Astrocyte (in vitro differentiated cells and primary cell): ENCODE data around the gene CPED1. TPM values are rescaled to one million over a fixed set of nuclear protein-coding genes. Genes with fewer than 3 reads are reported as not detected.
"Not testable (repeated sequence)": the region's sequence is repeated elsewhere in the genome, so short reads cannot be mapped to it uniquely, and the experiment has no call there.

Experiments
- DNase-seq: peaks from one replicate; pipeline ENCODE4 v3.0.0-alpha.2; 2010; ENCODE audit warnings: low read depth
- FAIRE-seq: peaks from 2 replicates; lab custom pipeline; 2011; peaks lifted over from hg19 to GRCh38; lab: Jason Lieb, UNC
- H2AFZ ChIP-seq: 2 replicates; pipeline ENCODE4 v1.6.0; 2012; ENCODE audit warnings: low read depth, low read length, inconsistent platforms
- H3K27ac ChIP-seq: 2 replicates; pipeline ENCODE4 v1.5.1; 2011; ENCODE audit warnings: low read depth, low read length, inconsistent platforms
- H3K27me3 ChIP-seq: 2 replicates; pipeline ENCODE4 v1.6.0; 2011; ENCODE audit warnings: low read length, inconsistent platforms; ENCODE audit not compliant: insufficient read depth
- H3K36me3 ChIP-seq: 2 replicates; pipeline ENCODE4 v1.5.1; 2011; ENCODE audit warnings: low read length, inconsistent platforms; ENCODE audit not compliant: insufficient read depth
- H3K4me1 ChIP-seq: 2 replicates; pipeline ENCODE4 v1.5.1; 2011; ENCODE audit warnings: low read length, inconsistent platforms; ENCODE audit not compliant: insufficient read depth
- H3K4me2 ChIP-seq: 2 replicates; pipeline ENCODE4 v1.6.0; 2012; ENCODE audit warnings: low read length, inconsistent platforms
- H3K4me3 ChIP-seq: 2 replicates; pipeline ENCODE4 v1.5.1; 2011; ENCODE audit warnings: low read depth, mild to moderate bottlenecking, low read length, inconsistent platforms; ENCODE audit not compliant: insufficient read depth
- H3K79me2 ChIP-seq: 2 replicates; pipeline ENCODE4 v1.6.0; 2012; ENCODE audit warnings: mild to moderate bottlenecking, low read length, inconsistent platforms; ENCODE audit not compliant: insufficient read depth
- H3K9ac ChIP-seq: 2 replicates; pipeline ENCODE4 v1.6.0; 2012; ENCODE audit warnings: mild to moderate bottlenecking, low read length, inconsistent platforms
- H3K9me3 ChIP-seq: 2 replicates; pipeline ENCODE4 v1.5.1; 2012; ENCODE audit warnings: low read depth, mild to moderate bottlenecking, low read length, inconsistent platforms; ENCODE audit not compliant: insufficient read depth
- H4K20me1 ChIP-seq: 2 replicates; pipeline ENCODE4 v1.6.0; 2012; ENCODE audit warnings: low read length, inconsistent platforms; ENCODE audit not compliant: insufficient read depth
- H3K27ac Mint-ChIP-seq: one replicate; pipeline ENCODE4 v1.8.0; 2021; ENCODE audit warnings: mild to moderate bottlenecking, mixed read lengths; ENCODE audit not compliant: unreplicated experiment
- H3K27me3 Mint-ChIP-seq: one replicate; pipeline ENCODE4 v1.8.0; 2021; ENCODE audit warnings: low read depth, mixed read lengths; ENCODE audit not compliant: unreplicated experiment
- H3K36me3 Mint-ChIP-seq: one replicate; pipeline ENCODE4 v1.8.0; 2021; ENCODE audit warnings: low read depth, mixed read lengths; ENCODE audit not compliant: unreplicated experiment
- H3K4me1 Mint-ChIP-seq: one replicate; pipeline ENCODE4 v1.8.0; 2021; ENCODE audit warnings: low read depth, mixed read lengths; ENCODE audit not compliant: unreplicated experiment
- H3K4me3 Mint-ChIP-seq: one replicate; pipeline ENCODE4 v1.8.0; 2021; ENCODE audit warnings: mild to moderate bottlenecking, moderate library complexity, mixed read lengths; ENCODE audit not compliant: unreplicated experiment
- H3K9me3 Mint-ChIP-seq: one replicate; pipeline ENCODE4 v1.8.0; 2021; ENCODE audit warnings: mild to moderate bottlenecking, mixed read lengths; ENCODE audit not compliant: unreplicated experiment
- EZH2 ChIP-seq: IDR thresholded peaks from 2 replicates; pipeline ENCODE4 v1.6.1; 2012; ENCODE audit warnings: mild to moderate bottlenecking, low read length, inconsistent platforms; ENCODE audit not compliant: insufficient read depth
- total RNA-seq: library from RNA; stranded (reverse); gene quantifications from 2 replicates; pipeline ENCODE4 v1.2.1, GENCODE V29; 2021
- TF ChIP-seq, protein P1 (sequence below): IDR thresholded peaks from 2 replicates; pipeline ENCODE4 v1.5.1; 2011; ENCODE audit warnings: low read depth, mild to moderate bottlenecking, inconsistent platforms, low read length, moderate library complexity; ENCODE audit not compliant: insufficient read depth

The CPED1 gene
- total RNA-seq, 1 donor from 2014 or later: 6.1 TPM

DNA sequence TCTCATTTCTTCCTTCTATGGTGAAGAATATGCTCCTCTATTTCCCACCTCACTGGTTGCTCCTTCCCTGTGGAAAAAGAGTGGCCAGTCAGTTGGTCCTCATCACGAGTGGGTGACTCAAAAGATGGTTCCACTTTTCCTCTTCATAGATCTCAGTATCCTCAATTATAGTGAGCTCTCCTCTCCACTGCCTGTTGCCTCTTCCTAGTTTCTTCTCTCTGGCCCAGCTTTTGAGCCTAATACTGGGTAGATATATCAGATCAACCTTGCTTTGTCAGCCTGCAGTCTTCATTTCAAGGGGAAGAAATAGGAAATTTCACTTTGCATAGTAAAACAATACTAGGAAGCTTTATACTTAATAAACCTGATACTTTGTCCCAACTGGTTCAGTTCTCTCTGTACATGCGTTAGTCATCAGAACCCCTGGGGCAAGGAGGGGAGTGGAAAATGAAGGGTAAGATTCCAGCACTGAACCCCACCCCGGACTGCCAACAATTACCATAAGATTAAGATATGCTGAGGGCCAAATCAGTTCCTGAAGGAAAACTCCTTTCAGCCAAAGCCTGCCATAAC, 324.8 kb downstream of the CPED1 start:
- Histone ChIP-seq H3K9me3 (no peaks in the 10 kb centered on the region), H3K27me3 (no peaks in the 10 kb centered on the region), H3K4me2 (peak overlapping the region; percentile 7), H3K4me1 (no peaks in the 10 kb centered on the region), H4K20me1 (no peaks in the 10 kb centered on the region), H3K36me3 (no peaks in the 10 kb centered on the region), H3K9ac (no peak overlapping the region), H3K27ac (no peak overlapping the region), H3K4me3 (no peak overlapping the region), H2AFZ (no peak overlapping the region), H3K79me2 (no peaks in the 10 kb centered on the region)
- Mint-ChIP-seq H3K4me3 (no peak overlapping the region), H3K4me1 (peaks cover 3% of the 10 kb centered on the region), H3K9me3 (peaks cover 6% of the 10 kb centered on the region), H3K27me3 (peaks cover 14% of the 10 kb centered on the region), H3K36me3 (peaks cover 2% of the 10 kb centered on the region), H3K27ac (no peak overlapping the region)
- DNase-seq (no peak), FAIRE-seq (no peak)
- TF ChIP-seq, protein P1, sequence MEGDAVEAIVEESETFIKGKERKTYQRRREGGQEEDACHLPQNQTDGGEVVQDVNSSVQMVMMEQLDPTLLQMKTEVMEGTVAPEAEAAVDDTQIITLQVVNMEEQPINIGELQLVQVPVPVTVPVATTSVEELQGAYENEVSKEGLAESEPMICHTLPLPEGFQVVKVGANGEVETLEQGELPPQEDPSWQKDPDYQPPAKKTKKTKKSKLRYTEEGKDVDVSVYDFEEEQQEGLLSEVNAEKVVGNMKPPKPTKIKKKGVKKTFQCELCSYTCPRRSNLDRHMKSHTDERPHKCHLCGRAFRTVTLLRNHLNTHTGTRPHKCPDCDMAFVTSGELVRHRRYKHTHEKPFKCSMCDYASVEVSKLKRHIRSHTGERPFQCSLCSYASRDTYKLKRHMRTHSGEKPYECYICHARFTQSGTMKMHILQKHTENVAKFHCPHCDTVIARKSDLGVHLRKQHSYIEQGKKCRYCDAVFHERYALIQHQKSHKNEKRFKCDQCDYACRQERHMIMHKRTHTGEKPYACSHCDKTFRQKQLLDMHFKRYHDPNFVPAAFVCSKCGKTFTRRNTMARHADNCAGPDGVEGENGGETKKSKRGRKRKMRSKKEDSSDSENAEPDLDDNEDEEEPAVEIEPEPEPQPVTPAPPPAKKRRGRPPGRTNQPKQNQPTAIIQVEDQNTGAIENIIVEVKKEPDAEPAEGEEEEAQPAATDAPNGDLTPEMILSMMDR: no peak
- no peak for TF ChIP-seq EZH2

DNA sequence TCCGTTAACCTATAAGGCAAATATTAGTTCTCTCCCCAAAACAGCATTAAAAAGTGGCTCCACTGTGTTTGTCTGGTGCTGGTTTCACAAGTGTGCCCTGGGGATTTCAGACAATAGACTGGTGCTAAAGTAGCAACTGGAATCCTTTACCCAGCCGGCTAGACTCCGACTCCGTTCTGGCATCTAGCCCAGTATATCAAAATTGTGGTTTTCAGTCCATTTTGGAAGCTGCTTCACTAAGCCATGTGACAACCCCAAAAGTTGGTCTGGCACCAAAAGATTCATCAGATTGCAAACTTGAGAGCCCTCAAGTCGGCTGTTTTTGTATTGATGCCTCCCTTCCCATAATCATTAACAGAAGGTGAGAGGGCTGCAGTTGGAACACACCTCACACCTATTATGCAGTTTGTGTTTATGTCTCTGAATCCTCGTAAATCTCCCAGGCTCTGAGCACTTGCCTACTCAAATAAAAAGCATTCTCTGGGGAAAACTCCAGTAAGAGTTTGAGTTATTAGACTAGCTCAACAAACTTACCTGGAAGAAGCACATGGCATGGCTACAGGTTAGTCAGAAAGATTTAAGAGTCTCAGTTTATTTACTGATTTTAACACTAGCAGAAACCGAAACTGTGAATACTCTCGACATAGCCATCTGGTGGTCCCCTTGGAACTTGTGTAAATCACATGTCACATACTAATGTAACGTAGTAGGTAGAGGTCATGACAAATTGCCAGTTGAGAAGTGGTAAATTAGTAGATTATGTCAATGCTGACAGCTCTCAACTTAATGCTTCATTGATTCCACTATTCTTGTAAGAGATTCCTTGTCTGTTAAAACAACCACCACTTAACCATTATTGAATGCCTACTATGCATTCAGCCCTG, 325.5 kb downstream of the CPED1 start:
- H4K20me1 ChIP-seq: no peaks in the 10 kb centered on the region
- no peak overlapping the region for H3K27ac Mint-ChIP-seq
- no peaks in the 10 kb centered on the region for H3K27me3 ChIP-seq
- H3K36me3 Mint-ChIP-seq: peaks cover 2% of the 10 kb centered on the region
- DNase-seq (peak; percentile 29), FAIRE-seq (no peak)
- no peaks in the 10 kb centered on the region for H3K4me1 ChIP-seq
- peaks cover 6% of the 10 kb centered on the region for H3K9me3 Mint-ChIP-seq
- H3K4me3 ChIP-seq: no peak overlapping the region
- no peak overlapping the region for H3K4me2 ChIP-seq
- H3K9ac ChIP-seq: no peak overlapping the region
- H2AFZ ChIP-seq: no peak overlapping the region
- no peaks in the 10 kb centered on the region for H3K79me2 ChIP-seq
- H3K4me3 Mint-ChIP-seq: no peak overlapping the region
- TF ChIP-seq EZH2: no peak
- TF ChIP-seq, protein P1: no peak
- H3K9me3 ChIP-seq: no peaks in the 10 kb centered on the region
- H3K27me3 Mint-ChIP-seq: peaks cover 14% of the 10 kb centered on the region
- no peak overlapping the region for H3K27ac ChIP-seq
- H3K36me3 ChIP-seq: no peaks in the 10 kb centered on the region
- peaks cover 3% of the 10 kb centered on the region for H3K4me1 Mint-ChIP-seq

DNA sequence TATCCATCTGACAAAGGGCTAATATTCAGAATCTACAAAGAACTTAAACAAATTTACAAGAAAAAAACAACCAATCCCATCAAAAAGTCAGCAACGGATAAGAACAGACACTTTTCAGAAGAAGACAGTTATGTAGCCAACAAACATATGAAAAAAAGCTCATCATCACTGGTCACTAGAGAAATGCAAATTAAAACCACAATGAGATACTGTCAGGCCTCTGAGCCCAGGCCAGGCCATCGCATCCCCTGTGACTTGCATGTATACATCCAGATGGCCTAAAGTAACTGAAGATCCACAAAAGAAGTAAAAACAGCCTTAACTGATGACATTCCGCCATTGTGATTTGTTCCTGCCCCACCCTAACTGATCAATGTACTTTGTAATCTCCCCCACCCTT, 326.7 kb downstream of the CPED1 start:
- not testable (repeated sequence) for H3K36me3 Mint-ChIP-seq, H3K9ac ChIP-seq, H4K20me1 ChIP-seq, H2AFZ ChIP-seq, H3K4me2 ChIP-seq, H3K4me1 ChIP-seq, H3K79me2 ChIP-seq, H3K27ac ChIP-seq, H3K27me3 ChIP-seq, H3K9me3 ChIP-seq, DNase-seq, H3K4me1 Mint-ChIP-seq, FAIRE-seq, H3K4me3 Mint-ChIP-seq, H3K4me3 ChIP-seq, H3K36me3 ChIP-seq, H3K27ac Mint-ChIP-seq, H3K9me3 Mint-ChIP-seq
- H3K27me3 Mint-ChIP-seq: peaks cover 14% of the 10 kb centered on the region
